GM19043 (cell line): ENCODE results near the gene CMA1.
"Not testable (repeated sequence)": the region's sequence is repeated elsewhere in the genome, so short reads cannot be mapped to it uniquely, and the experiment has no call there.

Source experiments
- ATAC-seq: cut with Tn5 transposase; IDR thresholded peaks from one replicate; pipeline ENCODE4 v1.9.1; 2021; ENCODE audit warnings: low read depth; ENCODE audit not compliant: unreplicated experiment

The CMA1 gene, protein sequence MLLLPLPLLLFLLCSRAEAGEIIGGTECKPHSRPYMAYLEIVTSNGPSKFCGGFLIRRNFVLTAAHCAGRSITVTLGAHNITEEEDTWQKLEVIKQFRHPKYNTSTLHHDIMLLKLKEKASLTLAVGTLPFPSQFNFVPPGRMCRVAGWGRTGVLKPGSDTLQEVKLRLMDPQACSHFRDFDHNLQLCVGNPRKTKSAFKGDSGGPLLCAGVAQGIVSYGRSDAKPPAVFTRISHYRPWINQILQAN

DNA sequence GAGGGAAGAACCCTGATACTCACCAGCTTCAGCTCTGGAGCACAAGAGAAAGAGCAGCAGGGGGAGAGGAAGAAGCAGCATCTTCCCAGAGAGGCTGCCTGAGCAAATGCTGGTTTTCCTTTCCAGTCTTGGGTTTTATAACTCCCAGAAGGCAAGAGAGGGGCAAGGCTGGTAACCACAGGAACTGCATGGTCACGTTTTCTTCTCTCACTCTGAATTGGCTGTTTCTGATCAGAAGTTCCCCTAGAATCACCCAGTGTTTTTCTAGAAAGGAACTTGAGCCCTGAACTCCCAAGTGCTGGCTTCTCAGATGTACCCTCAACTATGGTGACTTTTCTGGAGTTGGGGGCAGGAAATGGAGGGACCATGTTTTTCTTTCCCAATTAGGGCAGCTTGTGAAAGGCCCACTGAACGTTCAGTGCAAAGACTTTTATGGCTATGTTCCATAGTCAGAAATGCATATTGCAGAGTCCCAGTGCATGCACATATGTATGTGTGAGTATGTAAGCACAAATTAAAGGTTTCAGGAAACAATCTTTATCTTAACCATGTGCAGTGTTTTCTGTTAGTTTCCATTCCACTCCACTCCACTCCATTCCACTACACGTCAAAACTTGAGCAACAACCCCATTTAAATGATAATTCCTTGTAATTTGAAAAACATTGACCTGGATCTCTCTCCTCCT lies at the start of gene CMA1:
Gene CMA1, minus strand, starts transcription at position 111 of the 686 bp plus-strand sequence. Its CDS starts 30 bp downstream, at position 81.
- no peak for ATAC-seq

DNA sequence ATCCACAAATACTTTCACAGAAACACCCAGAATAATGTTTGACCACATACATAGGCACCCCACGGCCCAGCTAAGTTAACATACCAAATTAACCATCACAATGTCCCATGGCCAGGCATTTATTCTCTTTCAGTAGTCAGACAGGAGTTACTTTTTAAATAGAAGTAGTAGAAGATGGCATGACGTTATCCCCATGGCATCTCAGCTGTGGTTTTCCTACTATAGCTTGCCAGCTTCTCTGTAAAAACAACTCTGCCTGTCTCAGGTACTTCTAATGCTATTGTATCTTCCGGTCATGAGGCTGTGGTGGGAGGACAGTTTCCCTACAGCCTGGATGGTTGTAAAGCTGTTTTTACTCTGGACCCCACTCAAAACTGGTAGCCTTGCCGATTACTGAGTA lies 48.7 kb upstream of the CMA1 start:
- no peak for ATAC-seq

DNA sequence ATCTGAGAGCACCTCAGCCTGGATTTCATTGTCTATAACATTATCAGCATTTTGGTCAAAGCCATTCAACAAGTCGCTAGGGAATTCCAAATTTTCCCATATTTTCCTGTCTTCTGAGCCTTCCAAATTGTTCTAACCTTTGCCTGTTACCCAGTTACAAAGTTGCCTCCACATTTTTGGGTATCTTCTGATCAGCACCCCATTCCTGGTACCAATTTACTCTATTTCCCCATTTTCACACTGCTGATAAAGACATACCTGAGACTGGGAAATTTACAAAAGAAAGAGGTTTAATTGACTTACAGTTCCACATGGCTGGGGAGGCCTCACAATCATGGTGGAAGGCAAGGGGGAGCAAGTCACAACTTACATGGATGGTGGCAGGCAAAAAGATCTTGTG lies 41.0 kb upstream of the CMA1 start:
- ATAC-seq: not testable (repeated sequence)

DNA sequence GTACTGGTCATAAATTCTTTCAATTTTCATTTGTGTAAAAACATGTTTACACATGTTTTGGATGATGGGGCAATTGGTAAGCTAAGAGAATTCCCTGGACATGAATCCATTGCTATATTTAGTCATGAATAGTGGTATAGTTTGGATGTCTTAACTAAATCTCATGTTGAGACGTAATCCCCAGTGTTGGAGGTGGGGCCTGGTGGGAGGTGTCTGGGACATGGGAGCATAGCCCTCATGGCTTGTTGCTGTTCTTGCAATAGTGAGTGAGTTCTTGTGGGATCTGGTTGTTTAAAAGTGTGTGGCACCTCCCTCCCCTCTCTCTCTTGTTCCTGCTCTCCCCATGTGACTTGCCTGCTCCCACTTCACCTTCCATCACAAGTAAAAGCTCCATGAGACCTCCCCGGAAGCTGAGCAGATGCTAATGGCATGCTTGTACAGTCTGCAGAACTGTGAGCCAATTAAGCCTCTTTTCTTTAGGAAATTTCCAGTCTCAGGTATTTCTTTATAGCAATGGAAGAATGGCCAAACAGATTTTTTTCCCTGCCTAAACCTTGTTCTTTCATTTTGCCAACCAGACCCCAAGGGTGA lies 34.4 kb upstream of the CMA1 start:
- no peak for ATAC-seq

DNA sequence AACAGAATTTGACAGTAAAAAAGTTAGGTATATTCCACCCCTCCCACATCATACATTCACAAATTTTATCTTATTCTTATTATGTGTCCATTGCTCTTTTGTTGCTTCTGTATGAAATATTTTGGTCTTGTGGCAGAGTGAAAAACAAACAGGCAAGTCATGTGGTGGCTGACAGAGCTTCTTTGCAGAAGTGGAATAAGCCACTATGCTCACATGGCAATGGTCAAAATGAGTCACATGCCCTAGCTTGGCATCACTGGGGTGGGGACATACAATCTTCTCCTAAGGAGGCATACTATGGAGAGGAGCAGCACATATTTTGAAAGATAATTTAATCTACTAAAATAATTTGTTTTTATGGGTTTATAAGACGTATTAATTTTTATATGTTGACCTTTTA lies 27.7 kb upstream of the CMA1 start:
- no peak for ATAC-seq

DNA sequence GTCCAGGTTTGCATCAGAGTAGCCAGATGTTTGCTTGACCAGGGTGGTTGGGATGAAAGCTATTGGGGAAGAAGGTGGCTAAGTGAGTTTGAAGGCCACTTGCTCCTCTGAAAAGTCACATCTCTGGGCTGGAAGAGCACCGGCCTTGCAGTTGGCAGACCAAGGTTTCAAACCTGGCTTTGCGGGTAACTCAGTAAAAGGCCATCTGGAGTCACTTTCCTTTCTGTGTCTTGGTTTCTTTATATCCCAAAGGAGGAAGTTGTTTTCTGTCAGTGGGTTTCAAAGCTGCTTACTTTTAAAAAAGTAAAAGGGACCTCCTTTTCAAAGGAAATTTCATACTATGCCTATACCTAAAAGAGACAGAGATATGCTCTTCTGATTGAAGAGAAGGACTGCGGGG lies 26.2 kb upstream of the CMA1 start:
- ATAC-seq: no peak

DNA sequence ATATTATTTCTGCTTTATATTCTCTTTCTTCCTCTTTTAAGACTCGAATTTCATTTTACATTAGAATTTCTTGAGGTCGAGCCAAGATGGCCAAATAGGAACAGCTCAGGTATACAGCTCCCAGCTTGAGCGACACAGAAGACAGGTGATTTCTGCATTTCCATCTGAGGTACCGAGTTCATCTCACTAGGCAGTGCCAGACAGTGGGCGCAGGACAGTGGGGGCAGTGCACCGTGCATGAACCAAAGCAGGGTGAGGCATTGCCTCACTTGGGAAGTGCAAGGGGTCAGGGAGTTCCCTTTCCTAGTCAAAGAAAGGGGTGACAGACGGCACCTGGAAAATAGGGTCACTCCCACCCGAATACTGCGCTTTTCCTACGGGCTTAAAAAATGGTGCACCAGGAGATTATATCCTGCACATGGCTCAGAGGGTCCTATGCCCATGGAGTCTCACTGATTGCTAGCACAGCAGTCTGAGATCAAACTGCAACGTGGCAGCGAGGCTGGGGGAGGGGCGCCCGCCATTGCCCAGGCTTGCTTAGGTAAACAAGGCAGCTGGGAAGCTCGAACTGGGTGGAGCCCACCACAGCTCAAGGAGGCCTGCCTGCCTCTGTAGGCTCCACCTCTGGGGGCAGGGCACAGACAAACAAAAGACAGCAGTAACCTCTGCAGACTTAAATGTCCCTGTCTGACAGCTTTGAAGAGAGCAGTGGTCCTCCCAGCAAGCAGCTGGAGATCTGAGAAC lies 18.0 kb upstream of the CMA1 start:
- not testable (repeated sequence) for ATAC-seq

DNA sequence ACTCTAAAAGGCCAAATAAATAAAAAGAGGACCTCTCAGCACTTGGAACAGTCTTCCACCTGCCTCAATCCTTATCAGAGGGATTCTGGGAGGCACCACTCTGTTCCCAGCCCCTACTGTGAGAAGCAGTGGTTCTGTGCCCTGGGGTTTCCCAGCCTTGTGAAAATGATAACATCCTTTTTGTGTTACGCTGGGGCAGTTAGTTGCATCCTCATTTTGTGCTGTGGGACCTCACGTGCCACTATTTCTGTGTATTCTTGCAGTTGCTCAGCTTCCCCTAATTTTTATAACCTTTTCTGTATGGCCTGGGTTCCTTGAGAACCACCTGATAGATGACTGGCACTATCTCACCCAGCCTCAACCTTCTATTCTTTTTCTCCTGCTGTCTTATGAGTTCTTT lies 10.8 kb upstream of the CMA1 start:
- ATAC-seq: no peak

DNA sequence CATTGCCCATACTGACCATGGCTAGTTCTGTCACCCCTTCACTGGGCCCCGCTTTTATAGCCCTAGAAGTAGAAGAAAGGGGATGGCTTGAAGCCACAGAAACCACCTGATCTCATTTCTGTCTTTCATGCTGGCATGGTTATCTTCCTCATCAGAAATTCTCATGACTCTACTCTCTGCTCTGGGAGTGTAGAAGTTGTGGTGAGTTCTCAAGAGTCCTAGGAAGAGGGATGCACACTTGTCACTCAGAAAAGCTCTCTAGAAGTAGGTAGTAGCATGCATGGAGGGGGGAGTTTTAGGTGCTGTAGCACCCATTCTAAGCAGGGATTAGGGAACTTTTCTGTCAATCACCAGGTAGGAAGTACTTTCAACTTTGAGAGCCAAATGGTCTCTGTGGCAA lies 6.1 kb upstream of the CMA1 start:
- ATAC-seq: no peak

DNA sequence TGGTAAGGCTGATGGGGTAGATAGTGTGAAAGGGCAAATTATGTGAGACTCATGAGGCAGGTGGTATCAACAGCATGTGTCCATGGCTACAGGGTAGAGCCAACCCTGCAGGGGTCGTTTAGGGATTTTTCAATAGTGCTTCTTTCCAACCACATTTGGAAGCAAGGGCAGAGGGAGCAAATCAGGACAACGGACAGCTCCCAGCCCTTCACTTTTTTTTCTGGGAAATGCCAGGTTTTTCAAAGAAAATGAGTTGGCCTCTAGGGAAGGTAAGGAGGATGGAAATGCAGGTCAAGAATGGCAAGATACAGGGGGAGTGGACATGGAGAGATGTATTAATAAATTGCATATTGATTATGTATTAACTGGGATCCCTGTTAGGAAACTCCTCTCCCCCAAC lies 4.9 kb upstream of the CMA1 start:
- no peak for ATAC-seq

DNA sequence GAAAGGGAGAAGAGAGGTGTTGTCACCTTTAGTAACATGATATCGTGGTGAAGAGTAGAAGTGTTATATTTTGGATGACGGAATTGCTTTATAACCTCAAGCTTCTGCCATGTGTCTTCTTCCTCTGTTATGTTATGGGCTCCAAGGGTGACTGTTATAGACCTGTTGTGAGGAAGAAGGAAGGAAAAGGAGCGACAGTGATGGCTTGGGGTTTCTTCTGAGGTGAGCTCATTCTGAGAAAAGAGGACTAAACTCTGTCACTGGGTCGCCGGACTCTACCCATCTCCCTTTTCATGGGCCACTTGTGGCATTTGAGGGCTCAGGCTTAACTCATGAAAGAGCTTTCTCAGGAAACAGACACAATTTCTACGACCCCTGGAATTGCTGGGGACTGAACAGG lies 1.6 kb downstream of the CMA1 start:
- ATAC-seq: no peak

DNA sequence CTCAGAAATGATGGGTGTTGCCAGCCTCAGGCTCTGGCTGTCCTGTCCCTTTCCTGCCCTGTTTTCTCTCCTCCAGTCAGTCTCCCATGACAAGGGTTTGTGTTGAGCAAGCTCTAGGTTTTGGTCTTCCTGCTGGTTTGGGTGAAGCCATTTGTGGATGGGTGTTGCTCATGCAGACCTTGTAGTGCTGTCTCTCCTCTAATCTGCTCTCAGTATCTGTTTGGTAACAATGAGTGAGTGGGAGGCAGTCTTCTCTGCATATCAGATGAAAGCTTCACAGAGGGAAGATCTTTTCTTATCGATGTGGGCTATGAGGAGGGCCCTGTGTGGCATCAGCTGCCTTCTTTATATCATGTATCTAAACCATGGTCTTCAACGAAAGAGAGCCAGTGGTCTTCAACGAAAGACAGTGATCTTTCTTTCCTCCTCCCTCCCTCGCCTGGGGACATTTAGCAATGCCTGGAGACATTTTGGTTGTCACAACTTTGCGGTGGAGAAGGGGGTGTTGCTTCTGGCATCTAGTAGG lies 3.6 kb downstream of the CMA1 start:
- ATAC-seq: no peak

DNA sequence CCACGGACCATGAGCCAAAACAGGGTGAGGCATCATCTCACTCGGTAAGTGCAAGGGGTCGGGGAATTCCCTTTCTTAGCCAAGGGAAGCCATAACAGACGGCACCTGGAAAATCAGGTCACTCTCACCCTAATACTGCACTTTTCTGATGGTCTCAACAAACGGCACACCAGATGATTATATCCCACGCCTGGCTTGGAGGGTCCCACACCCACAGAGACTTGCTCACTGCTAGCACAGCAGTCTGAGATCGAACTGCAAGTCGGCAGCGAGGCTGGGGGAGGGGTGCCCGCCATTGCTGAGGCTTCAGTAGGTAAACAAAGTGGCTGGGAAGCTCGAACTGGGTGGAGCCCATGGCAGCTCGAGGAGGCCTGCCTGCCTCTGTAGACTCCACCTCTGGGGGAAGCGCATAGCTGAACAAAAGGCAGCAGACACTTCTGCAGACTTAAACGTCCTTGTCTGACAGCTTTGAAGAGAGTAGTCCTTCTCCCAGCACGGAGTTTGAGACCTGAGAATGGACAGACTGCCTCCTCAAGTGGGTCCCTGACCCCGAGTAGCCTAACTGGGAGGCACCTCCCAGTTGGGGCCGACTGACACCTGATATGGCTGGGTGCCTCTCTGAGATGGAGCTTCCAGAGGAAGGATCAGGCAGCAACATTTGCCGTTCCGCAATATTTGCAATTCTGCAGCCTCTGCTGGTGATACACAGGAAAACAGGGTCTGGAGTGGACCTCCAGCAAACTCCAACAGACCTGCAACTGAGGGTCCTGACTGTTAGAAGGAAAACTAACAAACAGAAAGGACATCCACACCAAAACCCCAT lies 16.3 kb downstream of the CMA1 start:
- ATAC-seq: not testable (repeated sequence)

DNA sequence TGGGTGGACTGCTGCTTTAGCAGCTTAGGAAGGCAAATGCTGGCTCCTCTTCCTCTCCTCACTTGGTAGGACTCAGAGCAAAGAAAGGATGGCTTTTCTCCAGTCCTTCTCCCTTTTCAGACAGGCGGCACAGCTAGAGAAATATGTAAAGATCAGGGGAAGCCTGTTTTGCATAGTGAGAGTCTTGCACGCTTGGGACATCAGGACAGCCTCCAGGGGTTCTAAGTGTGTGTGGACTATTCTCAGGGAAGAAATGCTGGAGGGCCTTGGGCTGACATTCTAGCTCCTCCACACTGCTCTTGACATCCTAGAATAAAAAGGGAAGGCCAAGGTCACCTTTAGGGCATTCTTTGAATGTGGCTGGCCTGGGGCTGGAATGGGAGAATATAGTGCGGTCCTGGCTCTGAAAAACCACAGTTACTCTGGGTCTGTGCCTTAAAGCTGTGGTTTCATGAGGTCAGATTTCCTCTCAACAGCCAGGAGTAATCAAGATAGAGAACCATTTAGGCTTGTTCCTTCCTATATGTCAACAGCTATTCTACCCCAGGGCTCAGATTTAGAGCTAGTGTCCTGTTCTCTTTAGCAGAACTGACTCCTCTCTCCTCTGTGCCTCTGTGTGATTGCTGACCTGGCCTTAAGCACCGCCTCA lies 24.3 kb downstream of the CMA1 start:
- ATAC-seq: no peak

DNA sequence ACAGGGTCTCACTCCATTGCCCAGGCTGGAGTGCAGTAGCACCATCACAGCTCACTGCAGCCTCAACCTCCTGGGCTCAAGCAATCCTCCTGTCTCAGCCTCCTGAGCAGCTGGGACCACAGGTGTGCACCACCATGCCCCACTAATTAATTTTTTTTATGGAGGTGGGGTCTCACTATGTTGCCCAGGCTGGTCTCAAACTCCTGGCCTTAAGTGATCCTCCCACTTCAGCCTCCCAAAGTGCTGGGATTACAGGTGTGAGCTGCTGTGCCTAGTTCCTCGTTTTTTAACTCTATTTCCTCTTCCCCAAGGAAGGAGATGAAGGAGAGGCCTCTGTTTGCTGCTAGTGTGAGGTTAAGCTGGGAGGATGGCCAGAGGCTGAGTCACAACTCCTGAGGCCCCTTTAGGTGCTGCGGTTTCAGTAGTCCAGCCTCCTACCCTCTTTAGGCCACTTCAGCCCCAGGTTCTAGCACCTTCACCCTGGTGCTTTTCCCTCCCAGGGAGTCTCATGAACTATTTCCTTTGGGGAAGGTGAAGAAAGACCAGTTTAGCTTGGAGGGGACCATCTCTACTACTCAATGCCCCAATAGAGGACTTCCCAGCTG lies 25.3 kb downstream of the CMA1 start:
- not testable (repeated sequence) for ATAC-seq

DNA sequence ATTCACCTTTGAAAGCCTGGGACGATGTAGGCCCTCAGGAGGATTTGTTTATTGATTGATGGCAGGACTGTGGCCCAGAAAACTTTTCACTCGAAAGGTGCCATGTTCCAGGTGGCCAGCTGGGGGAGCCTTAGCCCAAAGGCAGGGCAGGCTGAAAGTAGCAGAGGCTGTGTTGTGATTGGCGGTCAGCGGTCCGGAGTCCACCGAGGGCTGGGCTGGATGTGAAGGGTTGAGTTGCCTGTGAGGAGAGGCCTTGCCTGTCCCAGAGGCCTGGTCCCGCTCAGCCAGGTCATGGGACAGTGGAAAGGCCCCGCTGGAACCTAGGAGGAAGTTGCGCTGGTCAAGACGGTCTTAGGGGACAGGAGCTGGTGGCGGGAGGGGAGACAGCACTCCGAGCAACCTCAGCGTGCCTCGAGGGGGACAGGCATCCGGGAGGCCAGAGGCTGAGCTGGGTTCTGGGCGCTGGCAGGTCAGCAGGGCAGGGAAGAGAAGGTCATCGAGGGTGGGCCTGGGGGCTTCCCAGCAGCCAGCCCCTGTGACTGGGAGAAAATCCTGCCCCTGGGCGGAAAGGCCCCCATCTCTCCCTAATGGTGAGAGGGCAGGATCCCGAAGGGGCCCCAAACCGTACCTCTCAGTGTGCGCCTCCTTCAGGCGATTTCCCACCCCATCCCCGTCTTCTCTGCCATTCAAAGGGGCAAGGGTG lies 26.3 kb downstream of the CMA1 start:
- ATAC-seq: peak; percentile 82

DNA sequence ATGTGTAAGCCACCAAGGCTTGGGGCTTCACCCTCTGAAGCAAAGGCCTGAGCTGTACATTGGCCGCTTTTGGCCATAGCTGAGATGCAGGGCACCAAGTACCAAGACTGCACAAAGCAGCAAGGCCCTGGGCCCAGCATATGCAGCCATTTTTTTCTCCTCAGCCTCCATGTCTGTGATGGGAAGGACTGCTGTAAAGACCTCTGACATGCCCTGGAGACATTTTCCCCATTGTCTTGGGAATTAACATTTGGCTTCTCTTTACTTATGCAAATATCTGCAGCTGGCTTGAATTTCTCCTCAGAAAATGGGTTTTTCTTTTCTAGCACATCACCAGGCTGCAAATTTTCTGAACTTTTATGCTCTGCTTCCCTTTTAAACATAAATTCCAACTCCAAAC lies 28.1 kb downstream of the CMA1 start:
- not testable (repeated sequence) for ATAC-seq

DNA sequence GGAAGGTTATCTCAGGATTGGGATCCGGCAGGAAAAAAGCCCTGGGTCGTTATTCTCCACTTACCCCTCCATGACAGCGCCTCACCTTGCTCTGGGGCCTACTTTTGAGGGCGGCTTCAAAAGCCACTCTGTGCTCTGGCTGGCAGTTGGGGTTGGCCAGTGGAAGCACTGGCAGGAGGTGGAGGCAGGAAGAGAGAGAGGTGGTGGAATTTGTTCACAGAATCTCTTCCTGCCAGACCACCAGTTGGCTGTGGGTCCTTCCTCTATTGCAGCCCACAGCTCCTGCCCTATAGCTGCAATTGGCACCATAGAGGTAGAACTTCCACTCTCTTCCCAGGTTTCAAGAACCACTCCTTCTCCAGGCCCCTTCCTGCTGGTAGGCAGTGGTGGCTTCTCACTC lies 32.8 kb downstream of the CMA1 start:
- no peak for ATAC-seq

DNA sequence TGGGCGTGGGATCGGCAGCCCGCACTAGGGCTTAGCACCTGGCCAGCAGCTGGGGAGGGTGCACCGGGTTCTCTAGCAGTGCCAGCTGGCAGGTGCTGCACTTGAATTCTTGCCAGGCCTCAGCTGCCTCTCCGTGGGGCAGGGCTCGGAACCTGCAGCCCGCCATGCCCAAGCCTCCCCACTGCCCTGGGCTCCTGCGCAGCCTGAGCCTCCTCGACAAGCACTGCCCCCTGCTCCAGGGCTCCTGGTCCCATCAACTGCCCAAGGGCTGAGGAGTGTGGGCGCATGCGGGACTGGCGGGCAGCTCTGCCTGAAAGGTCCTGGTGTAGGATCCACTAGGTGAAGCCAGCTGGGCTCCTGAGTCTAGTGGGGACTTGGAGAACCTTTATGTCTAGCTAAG lies 34.9 kb downstream of the CMA1 start:
- ATAC-seq: no peak
